H9 (cell line): Measurements from ENCODE around the gene FAM219A. TPM values are rescaled to one million over a fixed set of nuclear protein-coding genes. Genes with fewer than 3 reads are reported as not detected.
A peak's percentile ranks its signal among the peaks of the same experiment; 100 is the strongest.

ENCODE experiments used
- DNase-seq: peaks from one replicate; pipeline ENCODE4 v3.0.0-alpha.2; 2017
- H2AFZ ChIP-seq: one replicate; pipeline ENCODE4 v1.6.1; 2013; ENCODE audit warnings: mild to moderate bottlenecking, low read length, control low read depth, moderate library complexity
- H2AK5ac ChIP-seq: 2 replicates; pipeline ENCODE4 v1.6.1; 2013; ENCODE audit warnings: low read length, control low read depth, mixed read lengths; ENCODE audit not compliant: insufficient read length
- H2BK120ac ChIP-seq: one replicate; pipeline ENCODE4 v1.6.1; 2013; ENCODE audit warnings: low read depth, mild to moderate bottlenecking, low read length, control low read depth, inconsistent platforms; ENCODE audit not compliant: poor library complexity, severe bottlenecking
- H2BK12ac ChIP-seq: 2 replicates; pipeline ENCODE4 v1.6.1; 2013; ENCODE audit warnings: low read length, control low read depth, mixed read lengths, low read depth; ENCODE audit not compliant: insufficient read length
- H2BK15ac ChIP-seq: 2 replicates; pipeline ENCODE4 v1.6.1; 2013; ENCODE audit warnings: low read depth, low read length, control low read depth
- H2BK20ac ChIP-seq: one replicate; pipeline ENCODE4 v1.6.1; 2013; ENCODE audit warnings: low read depth, mild to moderate bottlenecking, low read length, control low read depth, inconsistent platforms; ENCODE audit not compliant: poor library complexity, severe bottlenecking
- H2BK5ac ChIP-seq: 2 replicates; pipeline ENCODE4 v1.6.1; 2013; ENCODE audit warnings: low read length, control low read depth, mixed read lengths; ENCODE audit not compliant: insufficient read length
- H3K14ac ChIP-seq: 2 replicates; pipeline ENCODE4 v1.6.1; 2013; ENCODE audit warnings: low read length, control low read depth; ENCODE audit not compliant: insufficient read depth
- H3K18ac ChIP-seq: 2 replicates; pipeline ENCODE4 v1.6.1; 2013; ENCODE audit warnings: low read depth, mild to moderate bottlenecking, mixed read lengths, low read length, control low read depth; ENCODE audit not compliant: insufficient read length
- H3K23ac ChIP-seq: 2 replicates; pipeline ENCODE4 v1.6.1; 2013; ENCODE audit warnings: low read length, control low read depth, mixed read lengths, low read depth; ENCODE audit not compliant: insufficient read length
- H3K23me2 ChIP-seq: 2 replicates; pipeline ENCODE4 v1.6.1; 2013; ENCODE audit warnings: low read depth, mild to moderate bottlenecking, mixed read lengths, low read length, control low read depth; ENCODE audit not compliant: insufficient read length, poor library complexity, severe bottlenecking
- H3K27ac ChIP-seq: 2 replicates; pipeline ENCODE4 v1.5.1; 2013; ENCODE audit warnings: low read length, control low read depth, mixed read lengths, low read depth; ENCODE audit not compliant: insufficient read length
- H3K27me3 ChIP-seq: 2 replicates; pipeline ENCODE4 v1.6.1; 2013; ENCODE audit warnings: low read length, control low read depth, inconsistent platforms; ENCODE audit not compliant: insufficient read depth
- H3K4ac ChIP-seq: 2 replicates; pipeline ENCODE4 v1.6.1; 2013; ENCODE audit warnings: low read depth, mild to moderate bottlenecking, control low read depth, inconsistent platforms, low read length, moderate library complexity
- H3K4me1 ChIP-seq: 2 replicates; pipeline ENCODE4 v1.6.1; 2013; ENCODE audit warnings: low read length, control low read depth, inconsistent platforms; ENCODE audit not compliant: insufficient read depth
- H3K4me2 ChIP-seq: 2 replicates; pipeline ENCODE4 v1.6.1; 2013; ENCODE audit warnings: low read length, control low read depth, mixed read lengths; ENCODE audit not compliant: insufficient read length, insufficient read depth
- H3K56ac ChIP-seq: 2 replicates; pipeline ENCODE4 v1.6.1; 2013; ENCODE audit warnings: low read depth, mild to moderate bottlenecking, mixed read lengths, low read length, control low read depth; ENCODE audit not compliant: insufficient read length
- H3K79me1 ChIP-seq: 2 replicates; pipeline ENCODE4 v1.6.1; 2013; ENCODE audit warnings: low read depth, mild to moderate bottlenecking, moderate library complexity, low read length, control low read depth, inconsistent platforms; ENCODE audit not compliant: insufficient read depth, poor library complexity, severe bottlenecking
- H3K79me2 ChIP-seq: 2 replicates; pipeline ENCODE4 v1.6.1; 2013; ENCODE audit warnings: low read length, control low read depth, inconsistent platforms; ENCODE audit not compliant: insufficient read depth
- H3K9ac ChIP-seq: 2 replicates; pipeline ENCODE4 v1.6.1; 2013; ENCODE audit warnings: low read length, control low read depth, mixed read lengths; ENCODE audit not compliant: insufficient read length; ENCODE audit errors: extremely low read depth
- H3K9me3 ChIP-seq: one replicate; pipeline ENCODE4 v1.6.1; 2013; ENCODE audit warnings: low read depth, low read length, inconsistent platforms; ENCODE audit not compliant: control insufficient read depth
- H3T11ph ChIP-seq: one replicate; pipeline ENCODE4 v1.6.1; 2013; ENCODE audit warnings: mild to moderate bottlenecking, low read length, control low read depth, inconsistent platforms
- H4K20me1 ChIP-seq: one replicate; pipeline ENCODE4 v1.6.1; 2013; ENCODE audit not compliant: control insufficient read depth, insufficient read length, insufficient read depth
- H4K5ac ChIP-seq: 2 replicates; pipeline ENCODE4 v1.6.1; 2013; ENCODE audit warnings: low read depth, mild to moderate bottlenecking, mixed read lengths, low read length, control low read depth; ENCODE audit not compliant: insufficient read length
- H4K8ac ChIP-seq: replicated peaks from 2 replicates; pipeline ENCODE4 v1.6.1; 2013; ENCODE audit warnings: low read length, control low read depth, mixed read lengths, low read depth; ENCODE audit not compliant: insufficient read length
- H4K91ac ChIP-seq: 2 replicates; pipeline ENCODE4 v1.6.1; 2013; ENCODE audit warnings: low read depth, mild to moderate bottlenecking, moderate library complexity, mixed read lengths, low read length, control low read depth; ENCODE audit not compliant: insufficient read length
- H3K27ac Mint-ChIP-seq, 3 experiments: 2 replicates in 2 of 3; 3 replicates in 1 of 3; pipeline ENCODE4 v1.8.0; 2020 to 2021; ENCODE audit warnings: mixed read lengths in 3 of 3, mild to moderate bottlenecking in 1 of 3, moderate library complexity in 1 of 3
- H3K27me3 Mint-ChIP-seq: 2 replicates; pipeline ENCODE4 v1.8.0; 2021; ENCODE audit warnings: low read depth, mild to moderate bottlenecking, moderate library complexity, mixed read lengths
- H3K36me3 Mint-ChIP-seq, 3 experiments: 2 replicates in 2 of 3; 3 replicates in 1 of 3; pipeline ENCODE4 v1.8.0; 2020 to 2021; ENCODE audit warnings: low read depth in 3 of 3, mixed read lengths in 3 of 3; ENCODE audit not compliant: insufficient read depth in 1 of 3
- H3K4me1 Mint-ChIP-seq, 2 experiments: 2 replicates each; pipeline ENCODE4 v1.8.0; 2020; ENCODE audit warnings: mixed read lengths in 2 of 2
- H3K4me3 Mint-ChIP-seq, 2 experiments: 2 replicates in 1 of 2; 3 replicates in 1 of 2; pipeline ENCODE4 v1.8.0; 2020 to 2021; ENCODE audit warnings: mild to moderate bottlenecking in 2 of 2, mixed read lengths in 2 of 2, moderate library complexity in 1 of 2
- H3K9me3 Mint-ChIP-seq, 2 experiments: 2 replicates in 1 of 2; 3 replicates in 1 of 2; pipeline ENCODE4 v1.8.0; 2020; ENCODE audit warnings: mild to moderate bottlenecking in 2 of 2, mixed read lengths in 2 of 2, moderate library complexity in 1 of 2
- WGBS: extraction: QIAGEN DNeasy Blood & Tissue Kit; methylation state at CpG from one replicate; pipeline ENCODE4 v1.1.7; 2013; ENCODE audit warnings: missing lambda C conversion rate, low lambda C conversion rate, mixed read lengths; ENCODE audit not compliant: insufficient read length; ENCODE audit errors: extremely low coverage; 5-methylcytosine and 5-hydroxymethylcytosine counted together
- total RNA-seq: library from RNA; stranded (reverse); gene quantifications from 2 replicates; pipeline ENCODE4 v1.2.1, GENCODE V29; 2021
- TF ChIP-seq, protein P1 (sequence below): fragments of 200-600 bp; sonication (generic); conservative IDR thresholded peaks from 3 replicates; pipeline ENCODE4 v1.8.0; 2021; ENCODE audit warnings: antibody characterized with exemption, mild to moderate bottlenecking

FAM219A gene
- total RNA-seq, 1 experiment from 2014 or later: 16.7 TPM

DNA sequence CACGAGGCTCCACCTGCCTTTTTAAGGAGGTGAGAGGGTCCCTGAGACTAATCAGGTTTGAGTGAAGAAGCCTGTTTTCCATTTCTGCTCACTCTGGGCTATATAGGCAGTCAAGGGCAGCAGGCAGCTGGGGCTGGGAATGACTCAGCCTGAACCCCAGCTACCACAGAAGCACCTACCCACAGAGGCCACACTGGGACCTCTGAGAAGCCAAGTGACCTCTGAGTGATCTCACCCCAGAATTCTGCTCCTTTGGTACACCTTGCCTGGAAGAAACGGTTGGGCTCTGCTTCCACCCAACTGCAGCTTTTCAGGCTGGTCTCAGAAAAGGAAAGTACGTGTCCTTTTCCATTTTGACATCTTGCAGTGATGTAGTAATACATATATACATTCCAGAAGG, 6.8 kb downstream of the FAM219A start:
- no peak overlapping the region for H2BK12ac ChIP-seq
- no peak overlapping the region for H3K4ac ChIP-seq
- no peak overlapping the region for H4K91ac ChIP-seq
- H2BK120ac ChIP-seq: no peak overlapping the region
- no peak overlapping the region for H3K9ac ChIP-seq
- H2BK5ac ChIP-seq: no peak overlapping the region
- H3K27ac Mint-ChIP-seq: peak overlapping the region in 1 of 3 experiments; percentile 46; a peak in 2 of 7 replicates
- H3K23ac ChIP-seq: no peak overlapping the region
- no peaks in the 10 kb centered on the region for H3K9me3 ChIP-seq
- H3T11ph ChIP-seq: no peak overlapping the region
- H2AFZ ChIP-seq: no peak overlapping the region
- H3K4me2 ChIP-seq: no peak overlapping the region
- no peak for DNase-seq
- WGBS: no CpG with 5 or more reads among the region's 3 CpGs
- no peaks in the 10 kb centered on the region for H3K27me3 Mint-ChIP-seq
- no peak overlapping the region for H2AK5ac ChIP-seq
- H3K18ac ChIP-seq: no peak overlapping the region
- H3K4me1 Mint-ChIP-seq: peaks cover 19% of the 10 kb centered on the region in 2 experiments
- H3K14ac ChIP-seq: no peak overlapping the region
- no peak overlapping the region for H3K4me3 Mint-ChIP-seq
- no peaks in the 10 kb centered on the region for H4K20me1 ChIP-seq
- no peaks in the 10 kb centered on the region for H3K27me3 ChIP-seq
- no peaks in the 10 kb centered on the region for H3K79me1 ChIP-seq
- TF ChIP-seq, protein P1, sequence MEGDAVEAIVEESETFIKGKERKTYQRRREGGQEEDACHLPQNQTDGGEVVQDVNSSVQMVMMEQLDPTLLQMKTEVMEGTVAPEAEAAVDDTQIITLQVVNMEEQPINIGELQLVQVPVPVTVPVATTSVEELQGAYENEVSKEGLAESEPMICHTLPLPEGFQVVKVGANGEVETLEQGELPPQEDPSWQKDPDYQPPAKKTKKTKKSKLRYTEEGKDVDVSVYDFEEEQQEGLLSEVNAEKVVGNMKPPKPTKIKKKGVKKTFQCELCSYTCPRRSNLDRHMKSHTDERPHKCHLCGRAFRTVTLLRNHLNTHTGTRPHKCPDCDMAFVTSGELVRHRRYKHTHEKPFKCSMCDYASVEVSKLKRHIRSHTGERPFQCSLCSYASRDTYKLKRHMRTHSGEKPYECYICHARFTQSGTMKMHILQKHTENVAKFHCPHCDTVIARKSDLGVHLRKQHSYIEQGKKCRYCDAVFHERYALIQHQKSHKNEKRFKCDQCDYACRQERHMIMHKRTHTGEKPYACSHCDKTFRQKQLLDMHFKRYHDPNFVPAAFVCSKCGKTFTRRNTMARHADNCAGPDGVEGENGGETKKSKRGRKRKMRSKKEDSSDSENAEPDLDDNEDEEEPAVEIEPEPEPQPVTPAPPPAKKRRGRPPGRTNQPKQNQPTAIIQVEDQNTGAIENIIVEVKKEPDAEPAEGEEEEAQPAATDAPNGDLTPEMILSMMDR: no peak
- no peaks in the 10 kb centered on the region for H3K9me3 Mint-ChIP-seq
- H4K5ac ChIP-seq: no peak overlapping the region
- no peaks in the 10 kb centered on the region; the same call in 1 of the 2 replicates for H3K79me2 ChIP-seq
- H3K36me3 Mint-ChIP-seq: no peaks in the 10 kb centered on the region
- H3K23me2 ChIP-seq: no peaks in the 10 kb centered on the region
- H3K56ac ChIP-seq: no peak overlapping the region
- H4K8ac ChIP-seq: no peak overlapping the region
- H2BK15ac ChIP-seq: no peak overlapping the region
- H3K4me1 ChIP-seq: peaks cover 7% of the 10 kb centered on the region
- no peak overlapping the region for H3K27ac ChIP-seq
- H2BK20ac ChIP-seq: no peak overlapping the region
